HG03025 (cell line): ENCODE results near the gene PFKFB1.
"Not testable (repeated sequence)": the region's sequence is repeated elsewhere in the genome, so short reads cannot be mapped to it uniquely, and the experiment has no call there.

ENCODE experiments used
- ATAC-seq: cut with Tn5 transposase; IDR thresholded peaks from one replicate; pipeline ENCODE4 v1.9.1; 2021; ENCODE audit warnings: mild to moderate bottlenecking, moderate library complexity; ENCODE audit not compliant: unreplicated experiment, low FRiP score

The PFKFB1 gene

DNA sequence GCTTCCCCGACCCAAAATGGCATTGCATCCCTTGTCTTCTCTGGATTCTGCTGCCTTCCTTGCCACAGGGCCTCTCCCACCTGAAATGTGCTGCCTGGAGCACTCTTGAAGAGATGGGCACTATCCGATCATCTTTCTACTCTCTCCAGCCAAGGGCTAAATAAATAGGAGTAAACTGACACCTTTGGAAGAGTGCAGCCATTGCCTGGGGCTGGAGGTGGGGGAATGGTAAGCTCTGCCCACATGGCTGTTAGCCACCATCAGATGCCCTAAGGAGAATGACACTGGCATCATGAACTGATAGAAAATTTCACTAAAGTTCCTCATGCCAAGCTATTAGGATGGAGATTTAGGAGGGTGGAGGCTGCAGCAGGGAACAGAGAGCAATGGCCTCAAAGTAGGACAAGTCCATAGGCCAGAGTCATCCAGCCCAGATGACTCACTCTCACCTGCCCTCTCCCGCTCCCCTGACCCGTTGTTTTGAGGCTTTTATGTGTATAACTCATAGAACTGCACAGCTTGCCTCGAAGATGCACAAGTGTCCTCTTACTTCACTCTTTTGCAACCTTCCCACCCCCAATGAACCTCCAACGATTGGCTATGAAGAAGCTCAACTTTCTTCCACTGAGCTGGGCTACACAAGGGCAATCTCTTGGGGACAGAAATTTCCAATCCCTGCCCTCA, 822 bp upstream of the PFKFB1 start:
- ATAC-seq, result no peak

DNA sequence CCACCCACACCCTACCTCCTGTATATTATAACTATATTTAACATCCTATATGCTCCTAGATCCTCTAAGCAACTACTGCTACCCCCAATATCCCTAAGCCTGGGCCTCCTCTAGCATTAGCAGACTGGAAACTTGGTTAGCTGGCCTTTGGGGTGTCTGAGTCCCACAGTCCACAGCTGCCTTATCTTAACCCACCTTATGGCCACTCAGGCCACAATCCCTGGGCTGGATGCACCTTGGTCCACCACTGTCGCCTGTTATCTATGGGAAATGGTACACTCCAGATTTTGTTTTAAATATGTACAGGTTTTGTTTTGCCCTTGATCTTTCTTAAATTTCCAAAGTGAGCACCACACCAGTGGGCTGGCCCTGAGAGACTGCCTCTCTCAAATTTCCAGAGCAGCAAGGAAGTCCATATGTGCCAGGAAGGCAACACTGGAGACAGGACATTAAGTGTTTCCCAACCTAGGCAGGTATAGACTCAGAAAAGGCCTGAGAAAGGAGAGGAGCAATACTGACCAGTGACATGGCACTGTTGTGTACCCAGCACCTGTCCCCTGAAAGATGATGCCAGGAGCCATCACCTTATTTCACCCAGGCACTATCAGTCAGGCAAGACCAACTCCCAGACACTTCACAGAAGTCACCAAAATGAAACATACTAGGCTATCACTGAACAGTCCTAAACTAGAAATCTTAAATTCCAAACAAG, 921 bp downstream of the PFKFB1 start:
- no peak for ATAC-seq

DNA sequence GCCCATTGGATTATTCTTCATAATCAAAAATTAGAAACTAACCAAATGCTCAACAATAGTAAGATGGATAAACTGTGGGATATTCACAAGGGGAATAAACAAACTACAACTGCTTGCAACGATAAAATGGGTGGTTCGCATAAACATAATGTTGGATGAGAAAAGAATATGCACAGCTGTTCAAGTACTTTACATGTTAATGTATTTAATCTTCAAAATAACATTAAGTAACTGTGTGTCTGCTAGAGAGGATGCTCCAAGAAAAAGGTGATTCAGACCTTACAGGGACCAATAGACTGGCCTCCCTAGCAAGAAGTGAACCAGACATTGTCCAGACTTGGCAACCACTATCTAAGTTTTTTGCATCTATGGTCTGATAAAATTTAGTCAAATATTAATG, 2.3 kb downstream of the PFKFB1 start:
- ATAC-seq, result no peak

DNA sequence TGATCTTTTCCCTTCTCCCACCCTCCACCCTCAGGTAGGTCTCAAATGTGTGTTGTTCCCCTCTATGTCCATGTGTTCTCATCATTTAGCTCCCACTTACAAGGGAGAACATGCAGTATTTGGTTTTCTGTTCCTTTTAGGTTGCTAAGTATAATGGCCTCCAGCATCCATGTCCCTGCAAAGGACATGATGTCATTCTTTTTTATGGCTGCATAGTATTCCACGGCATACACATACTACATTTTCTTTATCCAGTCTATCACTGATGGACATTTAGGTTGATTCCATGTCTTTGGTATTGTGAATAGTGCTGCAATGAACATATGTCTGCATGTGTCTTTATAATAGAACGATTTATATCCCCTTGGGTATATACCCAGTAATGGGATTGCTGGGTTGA, 10.7 kb downstream of the PFKFB1 start:
- not testable (repeated sequence) for ATAC-seq

DNA sequence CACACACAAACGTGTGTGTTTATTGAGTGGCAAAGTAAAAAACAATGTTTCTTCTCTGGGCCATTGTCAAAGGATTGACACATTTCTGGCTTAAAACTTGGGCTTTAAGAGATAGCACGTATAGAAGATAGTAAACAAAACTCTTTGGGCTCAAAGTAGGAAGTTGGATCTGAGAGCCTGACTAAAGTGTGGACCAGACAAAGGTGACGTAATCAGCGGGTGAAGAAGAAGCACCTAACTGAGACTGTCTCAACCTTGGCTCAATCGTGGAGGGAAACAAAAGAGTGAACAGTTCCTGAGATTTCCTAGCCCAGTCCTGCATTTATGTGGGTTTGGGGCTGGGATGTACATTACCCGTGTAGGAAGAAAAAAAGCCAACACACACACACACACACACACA, 13.7 kb downstream of the PFKFB1 start:
- no peak for ATAC-seq

DNA sequence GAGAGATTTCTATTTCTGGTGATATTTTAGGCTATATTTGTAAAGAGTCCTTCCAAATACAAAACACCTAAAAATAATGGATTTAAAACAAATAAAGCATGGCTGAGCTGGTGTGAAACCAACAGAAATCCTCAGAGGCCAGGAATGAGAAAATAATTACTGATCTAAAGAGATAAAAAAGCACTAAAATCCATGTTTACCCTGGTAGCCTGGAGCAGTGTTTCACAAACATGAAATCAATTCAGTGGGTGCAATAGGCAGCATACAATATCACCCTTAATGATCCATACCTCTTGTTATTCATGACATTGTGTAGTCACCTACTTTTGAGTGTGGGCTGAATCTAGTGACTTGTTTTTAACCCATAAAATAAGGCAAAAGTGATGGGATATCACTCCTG, 14.6 kb downstream of the PFKFB1 start:
- ATAC-seq, result no peak

DNA sequence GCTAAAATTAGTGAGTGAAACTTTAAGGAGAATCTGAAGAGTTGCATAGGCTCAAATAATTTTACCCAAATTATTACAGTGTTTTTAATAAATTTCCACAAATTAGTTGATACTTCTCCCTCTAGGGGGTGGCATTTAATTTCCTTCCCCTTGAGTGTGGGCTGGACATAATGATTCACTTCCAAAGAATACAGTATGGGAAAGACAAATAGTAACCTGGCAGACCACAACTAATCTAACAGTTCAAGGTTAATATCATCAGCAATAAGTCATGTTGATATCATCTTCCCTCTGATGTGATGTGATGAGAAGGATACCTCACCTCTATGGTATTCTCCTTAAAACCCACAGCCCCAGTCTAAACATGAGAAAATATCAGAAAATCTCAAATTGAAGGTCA, 15.5 kb downstream of the PFKFB1 start:
- ATAC-seq, result no peak

DNA sequence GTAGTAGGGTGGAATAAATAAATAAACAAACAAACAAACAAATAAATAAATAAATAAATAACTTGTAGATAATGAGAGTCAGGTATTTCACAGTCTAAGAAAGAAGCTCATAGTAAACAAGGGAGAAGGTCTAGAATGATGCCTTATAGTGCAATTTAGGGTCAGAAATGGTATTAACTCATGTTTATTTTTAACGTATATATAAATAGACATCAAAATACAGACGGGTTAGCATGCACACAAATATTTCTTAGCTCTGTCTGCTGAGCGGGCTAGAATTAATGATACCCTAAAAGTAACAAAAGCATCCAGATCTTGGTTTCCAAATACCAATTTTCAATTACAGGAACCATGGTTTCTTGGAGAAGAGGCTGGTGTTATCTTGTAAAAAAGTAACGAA, 16.6 kb downstream of the PFKFB1 start:
- ATAC-seq, result no peak

DNA sequence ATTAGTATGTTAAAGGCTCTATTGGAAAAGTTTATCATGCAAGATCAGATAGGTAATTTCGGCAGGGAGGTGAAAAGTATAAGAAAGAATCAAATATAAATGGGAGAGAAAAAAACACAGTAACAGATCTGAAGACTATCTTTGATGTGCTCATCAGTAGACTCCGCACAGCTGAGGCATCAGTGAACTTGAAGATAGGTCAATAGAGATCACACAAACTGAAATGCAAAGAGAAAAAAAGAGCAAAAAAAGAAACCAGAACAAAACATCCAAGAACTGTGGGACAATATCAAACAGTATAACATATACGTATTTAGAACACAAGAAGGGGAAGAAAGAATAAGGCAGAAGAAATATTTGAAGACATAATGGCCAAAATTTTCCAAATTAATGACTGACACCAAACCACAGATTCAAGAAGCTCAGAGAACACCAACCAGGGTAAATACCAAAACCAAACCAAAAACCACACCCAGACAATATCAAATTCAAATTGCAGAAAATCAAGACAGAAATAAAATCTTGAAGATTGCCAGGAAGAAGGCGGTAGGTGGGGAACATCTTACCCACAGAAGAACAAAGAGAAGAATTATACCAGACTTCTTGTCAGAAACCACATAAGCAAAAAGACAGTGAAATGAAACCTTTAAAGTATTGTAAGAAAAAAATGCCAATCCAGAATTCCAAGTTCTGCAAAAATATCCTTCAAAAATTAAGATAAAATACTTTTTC, 29.1 kb downstream of the PFKFB1 start:
- ATAC-seq, result no peak

DNA sequence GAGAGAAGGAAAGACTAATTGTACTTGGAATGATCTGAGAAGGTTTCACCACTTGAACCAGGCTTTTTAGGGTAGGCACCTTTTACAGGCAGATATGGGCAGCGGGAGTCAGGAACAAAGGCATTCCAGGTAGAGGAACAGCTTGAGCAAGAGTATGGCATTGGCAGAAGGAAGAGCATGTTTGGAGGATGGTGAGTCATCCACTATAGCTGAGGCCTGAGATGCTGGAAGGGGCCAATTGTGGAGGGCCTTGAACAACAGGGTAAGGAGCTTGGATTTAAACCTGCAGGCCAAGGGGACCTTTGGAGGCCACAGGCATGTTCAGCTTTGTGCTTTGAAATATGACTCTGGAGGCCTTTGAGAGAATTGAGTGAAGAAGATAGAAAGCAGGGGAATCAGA, 32.2 kb downstream of the PFKFB1 start:
- no peak for ATAC-seq

DNA sequence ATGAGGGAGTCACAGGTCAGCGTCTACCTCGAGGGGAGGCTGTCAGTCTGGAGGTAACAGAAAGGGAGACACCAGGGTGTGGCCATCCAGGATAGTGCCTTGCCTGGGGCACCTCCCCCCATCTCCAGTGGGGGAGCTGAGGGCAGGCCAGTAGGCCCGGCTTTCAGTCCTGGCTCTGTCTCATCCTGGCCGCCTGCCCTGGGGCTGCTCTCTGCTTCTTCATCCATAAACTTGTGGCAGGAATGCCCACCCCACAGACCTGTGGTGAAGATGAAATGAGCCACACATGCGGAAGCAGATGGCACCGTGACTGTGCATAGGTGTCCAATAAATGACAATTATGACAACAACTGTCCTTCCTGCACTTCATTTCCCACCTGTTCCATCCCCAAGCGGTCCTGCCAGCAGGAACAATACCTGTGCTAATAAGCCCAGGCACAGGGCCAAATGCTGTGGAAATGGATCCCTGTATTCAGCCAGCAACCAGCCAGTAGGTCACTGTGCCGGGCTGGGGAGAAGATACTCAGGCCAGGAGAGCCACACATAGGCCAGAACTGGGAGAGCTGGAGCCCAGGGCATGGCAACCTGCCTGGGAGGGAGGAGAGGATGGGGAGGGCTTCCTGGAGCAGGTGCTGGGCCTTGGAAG, 43.1 kb downstream of the PFKFB1 start:
- no peak for ATAC-seq

DNA sequence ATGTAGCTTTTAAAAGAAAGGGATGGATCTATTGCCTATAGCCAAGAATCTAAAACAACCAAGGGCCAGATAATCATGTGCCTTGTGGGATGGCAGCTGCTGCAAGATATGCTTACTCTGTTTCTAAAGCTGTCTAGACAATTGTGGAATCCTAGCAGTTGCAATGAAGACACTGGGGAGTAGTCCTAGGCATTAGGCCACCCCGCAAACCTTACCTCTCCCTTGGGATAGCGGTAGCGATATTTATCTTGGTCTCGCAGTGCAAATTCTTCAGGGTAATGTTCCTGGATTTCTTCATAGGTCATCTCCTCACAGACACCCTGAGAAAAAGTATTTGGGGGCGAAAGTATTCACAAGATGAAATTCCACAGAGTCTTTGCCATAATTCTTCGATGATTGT, 48.8 kb downstream of the PFKFB1 start:
- no peak for ATAC-seq

DNA sequence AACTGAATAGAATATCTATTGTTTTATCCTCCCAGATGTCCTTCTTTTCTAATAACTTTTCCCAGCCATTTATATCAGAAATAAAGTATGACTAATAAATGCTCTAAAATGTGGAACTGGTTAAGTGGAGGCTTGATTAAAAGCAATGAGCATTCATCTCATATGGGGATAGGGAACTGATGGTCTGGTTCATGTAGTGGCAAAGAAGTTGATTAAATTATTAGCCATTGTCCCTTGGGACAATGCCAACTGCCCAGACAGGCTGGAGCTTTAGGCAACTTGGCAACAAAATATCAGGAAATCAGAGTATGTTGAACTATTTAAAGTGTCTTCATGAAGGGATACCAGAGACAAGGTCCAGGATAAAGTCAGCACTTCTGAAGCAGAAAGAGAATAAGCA, 49.2 kb downstream of the PFKFB1 start:
- no peak for ATAC-seq

DNA sequence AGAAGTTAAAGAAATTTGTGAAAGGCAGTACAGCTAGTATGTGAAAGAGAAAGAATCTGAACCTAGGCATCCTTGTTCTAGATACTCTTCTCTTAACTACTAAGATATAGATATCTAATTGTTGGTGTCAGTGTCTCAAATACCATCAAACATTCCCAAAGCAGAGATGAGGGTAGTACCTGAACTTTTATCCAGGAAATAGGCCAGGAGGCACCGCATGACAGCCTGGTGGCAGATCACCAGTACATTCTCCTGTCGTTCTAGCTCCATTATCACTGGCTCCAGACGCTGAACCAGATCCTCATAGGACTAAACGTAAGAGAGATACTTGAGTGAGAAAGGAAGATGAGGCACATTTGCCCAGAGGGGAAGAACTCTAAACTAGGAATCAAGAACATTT, 56.6 kb downstream of the PFKFB1 start:
- ATAC-seq, result no peak

DNA sequence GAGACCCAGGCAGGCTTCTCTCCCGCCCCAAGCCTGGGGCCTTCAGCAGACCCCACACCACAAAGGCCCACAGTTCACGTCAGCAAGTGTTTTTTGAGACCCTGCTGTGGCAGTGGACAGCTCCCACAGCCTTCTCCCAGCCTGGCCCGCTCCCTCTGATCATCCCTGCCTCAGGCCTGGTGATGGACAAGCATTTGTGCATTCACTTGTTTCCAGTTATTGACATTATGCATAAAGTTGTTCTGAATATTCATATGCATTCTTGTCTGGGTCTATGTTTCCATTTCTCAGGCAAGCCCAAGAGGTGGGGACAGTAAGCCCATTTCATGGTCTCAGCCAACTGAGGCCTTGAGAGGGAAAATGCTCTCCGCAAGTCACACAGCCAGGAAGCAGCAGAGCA, 58.7 kb downstream of the PFKFB1 start:
- ATAC-seq, result no peak

DNA sequence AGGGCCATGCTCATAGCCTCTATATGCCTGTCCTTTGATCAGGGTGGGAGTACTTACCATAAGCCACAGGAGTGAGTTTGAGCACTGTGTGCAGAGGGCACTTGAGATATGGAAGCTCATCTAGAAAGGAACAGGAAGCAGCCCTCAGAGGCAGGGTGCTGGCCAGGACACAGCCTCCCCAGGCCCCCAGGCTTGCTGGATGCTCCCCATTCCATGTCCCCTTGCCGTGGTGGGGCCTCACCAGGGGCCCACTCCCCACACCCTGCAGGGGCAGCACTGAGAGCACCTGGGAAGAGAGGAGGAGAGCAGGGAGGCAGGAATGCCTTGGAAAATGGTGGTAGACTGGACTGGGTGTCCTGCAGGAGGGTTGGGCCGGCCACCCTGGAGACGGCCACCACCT, 59.1 kb downstream of the PFKFB1 start:
- no peak for ATAC-seq

DNA sequence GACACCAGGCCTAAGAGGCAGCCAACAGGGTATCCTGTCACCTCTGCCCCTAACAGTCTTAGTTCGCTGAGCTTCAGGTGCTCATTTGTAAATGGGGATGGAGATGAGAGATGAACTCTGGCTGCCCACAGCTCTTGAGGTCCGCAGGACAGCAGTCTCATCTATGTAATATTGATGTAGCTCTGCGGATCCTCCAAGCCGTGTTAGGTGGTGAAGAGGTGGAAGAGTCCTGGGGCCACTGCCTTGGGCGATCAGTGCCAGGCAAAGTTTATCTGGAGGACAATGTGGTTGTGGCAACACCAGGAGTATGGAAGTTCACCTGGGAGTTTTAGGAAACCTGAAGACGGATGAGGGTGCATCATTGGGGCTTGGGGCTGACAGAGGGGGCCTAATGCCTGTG, 59.9 kb downstream of the PFKFB1 start:
- ATAC-seq, result no peak

DNA sequence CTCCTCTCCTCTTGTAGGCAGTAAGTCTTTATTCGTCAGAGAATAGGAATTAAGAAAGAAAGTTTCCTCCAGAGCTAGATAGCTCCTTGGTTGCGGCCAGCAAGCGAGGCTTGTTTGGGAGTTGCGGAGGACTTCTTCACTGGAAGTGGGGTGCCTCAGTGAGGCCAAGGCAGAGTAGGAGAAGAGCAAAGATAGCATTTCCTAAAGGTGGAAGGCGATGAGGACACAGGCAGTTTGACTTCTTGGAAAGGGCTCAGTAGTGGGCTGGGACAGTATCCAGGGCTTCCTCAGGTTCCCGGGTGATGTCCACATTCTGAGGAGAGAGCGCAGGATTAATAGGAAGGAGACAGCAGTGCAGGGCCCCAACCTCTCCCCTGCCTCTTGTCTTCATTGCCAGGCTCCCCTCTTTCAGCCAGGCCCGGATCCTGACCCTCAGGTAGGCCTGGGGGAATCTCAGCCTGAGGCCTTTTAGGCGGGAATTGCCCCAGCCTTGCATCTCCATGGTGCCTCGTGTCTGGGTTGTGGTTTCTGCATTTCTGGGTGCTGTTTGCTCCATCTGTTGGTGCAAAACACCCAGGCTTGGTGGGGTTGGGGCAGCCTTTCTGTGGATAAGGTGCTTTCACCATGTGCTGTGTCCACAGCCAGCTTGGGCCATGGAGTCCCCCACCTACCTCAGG, 60.7 kb downstream of the PFKFB1 start:
- ATAC-seq, result no peak

DNA sequence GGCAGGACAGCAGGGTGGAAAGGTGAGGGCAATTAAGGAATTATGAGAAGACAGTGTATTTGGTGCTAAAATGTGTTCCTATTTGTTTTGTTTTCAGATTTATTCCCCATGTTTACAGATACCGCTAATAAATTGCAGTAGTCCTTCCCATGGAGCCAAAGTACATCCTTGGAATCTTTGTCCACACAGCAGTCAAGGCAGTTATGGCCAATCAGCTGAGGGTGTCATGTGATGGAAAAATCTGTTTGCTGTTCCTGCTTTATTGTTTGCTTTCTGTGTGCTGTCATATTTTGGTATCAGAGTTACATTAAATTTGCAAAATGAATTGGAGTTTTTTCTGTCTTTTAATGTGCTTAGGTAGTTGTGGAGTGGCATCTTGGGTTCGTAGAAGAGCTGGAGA, 62.9 kb downstream of the PFKFB1 start:
- no peak for ATAC-seq

DNA sequence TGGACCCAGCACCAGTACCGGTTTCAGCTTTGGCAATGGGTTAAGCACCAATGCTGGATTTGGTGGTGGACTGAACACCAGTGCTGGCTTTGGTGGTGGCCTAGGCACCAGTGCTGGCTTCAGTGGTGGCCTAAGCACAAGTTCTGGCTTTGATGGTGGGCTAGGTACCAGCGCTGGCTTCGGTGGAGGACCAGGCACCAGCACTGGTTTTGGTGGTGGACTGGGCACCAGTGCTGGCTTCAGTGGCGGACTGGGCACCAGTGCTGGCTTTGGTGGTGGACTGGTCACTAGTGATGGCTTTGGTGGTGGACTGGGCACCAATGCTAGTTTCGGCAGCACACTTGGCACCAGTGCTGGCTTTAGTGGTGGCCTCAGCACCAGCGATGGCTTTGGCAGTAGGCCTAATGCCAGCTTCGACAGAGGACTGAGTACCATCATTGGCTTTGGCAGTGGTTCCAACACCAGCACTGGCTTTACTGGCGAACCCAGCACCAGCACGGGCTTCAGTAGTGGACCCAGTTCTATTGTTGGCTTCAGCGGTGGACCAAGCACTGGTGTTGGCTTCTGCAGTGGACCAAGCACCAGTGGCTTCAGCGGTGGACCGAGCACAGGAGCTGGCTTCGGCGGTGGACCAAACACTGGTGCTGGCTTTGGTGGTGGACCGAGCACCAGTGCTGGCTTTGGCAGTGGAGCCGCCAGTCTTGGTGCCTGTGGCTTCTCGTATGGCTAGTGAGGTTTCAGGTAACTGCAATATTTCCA, 63.5 kb downstream of the PFKFB1 start:
- ATAC-seq, result no peak
